Stimulated activated CD8-positive, alpha-beta memory T cell treated with anti-CD3 and anti-CD28 coated beads, Interleukin-7, amount 100 ng/mL, for 48 hours (primary cell): ENCODE results near the gene SH3GL1.

Experiments used
- DNase-seq, 2 donors: peaks; one replicate each; pipeline ENCODE4 v3.0.0-alpha.2; 2020; ENCODE audit warnings: low read depth in 1 of 2; ENCODE audit errors: extremely low read depth in 1 of 2

SH3GL1 gene

GRCh38 chr19:4399812-4400134, 574 bp downstream of the SH3GL1 start:
- no peak for DNase-seq

DNA sequence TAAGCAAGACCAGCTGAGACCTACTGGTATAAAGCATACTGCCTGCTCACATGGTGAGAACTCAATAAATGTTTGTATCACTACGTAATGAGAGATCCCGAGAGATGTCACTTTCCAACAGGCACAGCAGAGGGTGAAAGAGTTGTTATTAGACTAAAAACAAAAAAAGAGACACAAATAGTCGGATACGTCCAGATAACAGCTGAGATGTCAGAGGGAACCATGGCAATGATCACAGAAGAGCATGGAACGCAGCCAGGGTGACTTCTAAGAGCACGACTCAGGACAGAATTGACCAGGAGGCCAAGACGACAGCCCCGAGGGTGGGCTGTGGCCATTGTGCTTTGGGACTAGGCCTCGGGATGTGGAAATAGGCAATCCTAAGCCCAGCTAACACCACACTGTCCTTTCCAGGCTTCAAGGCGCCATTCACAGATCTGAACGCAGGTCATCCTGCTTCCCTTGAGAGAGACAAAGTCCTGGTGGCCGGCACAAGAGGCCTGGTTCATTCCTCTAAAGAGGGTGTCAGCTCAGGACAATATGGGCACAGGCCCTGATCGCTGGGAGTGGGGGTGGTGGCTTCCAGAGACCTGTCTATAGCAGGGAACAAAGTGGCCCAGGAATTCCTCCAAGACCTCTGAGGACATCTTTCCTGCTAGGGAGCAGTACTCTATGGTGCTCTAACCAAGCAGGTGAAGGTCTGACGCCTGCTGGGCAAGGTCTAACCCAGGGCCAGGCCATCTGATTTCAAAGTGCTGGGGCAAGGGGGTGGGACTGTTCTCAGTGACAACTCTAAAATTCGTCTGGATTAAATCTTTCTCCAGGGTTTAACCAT, 3.2 kb downstream of the SH3GL1 start:
- DNase-seq = no peak

- no peak for DNase-seq
These were observed 6.3 kb downstream of the SH3GL1 start for GRCh38 chr19:4393947-4394590.

- DNase-seq = no peak
These were observed 8.5 kb downstream of the SH3GL1 start for GRCh38 chr19:4391701-4392483.

DNA sequence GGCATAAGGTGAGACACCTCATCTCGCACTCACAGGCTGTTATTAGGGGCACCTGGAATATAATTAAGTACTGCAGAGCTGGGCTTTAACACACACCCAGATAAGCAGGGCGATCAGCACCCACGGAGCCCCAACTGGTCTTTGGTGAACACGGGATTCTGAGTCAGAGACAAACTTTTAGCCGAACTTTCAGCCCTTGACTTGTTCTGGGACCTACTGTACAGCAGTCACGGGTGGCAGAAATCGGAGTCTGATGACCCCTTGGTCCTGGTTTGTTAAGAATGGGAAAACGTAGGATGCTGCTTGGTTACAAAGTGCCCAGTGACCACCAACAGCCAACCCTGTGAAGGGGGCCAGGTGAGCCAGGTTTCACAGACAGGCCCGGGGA, 9.0 kb downstream of the SH3GL1 start:
- DNase-seq = no peak

- DNase-seq = no peak
These were observed 9.6 kb downstream of the SH3GL1 start for GRCh38 chr19:4390567-4391305.

GRCh38 chr19:4390017-4390566, 10.3 kb downstream of the SH3GL1 start:
- DNase-seq = no peak

- no peak for DNase-seq
These were observed 10.8 kb downstream of the SH3GL1 start for GRCh38 chr19:4389511-4390016.

DNA sequence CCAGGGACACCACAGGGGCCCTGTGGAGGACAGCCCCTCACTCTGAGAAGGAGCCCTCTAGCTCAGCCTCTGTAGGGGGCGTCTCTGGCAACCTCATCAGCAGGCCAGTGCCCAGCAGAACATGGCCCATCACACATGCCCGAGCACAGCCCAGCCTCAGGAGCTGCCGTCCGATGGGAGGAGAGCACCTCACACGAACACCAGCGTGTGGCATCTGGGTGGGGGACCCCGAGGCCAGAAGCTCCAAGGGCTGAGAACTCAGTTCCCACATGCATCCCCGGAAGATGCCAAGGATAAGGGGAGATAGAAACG, 11.3 kb downstream of the SH3GL1 start:
- no peak for DNase-seq

- no peak for DNase-seq
These were observed 11.8 kb downstream of the SH3GL1 start for GRCh38 chr19:4388337-4389063.

DNA sequence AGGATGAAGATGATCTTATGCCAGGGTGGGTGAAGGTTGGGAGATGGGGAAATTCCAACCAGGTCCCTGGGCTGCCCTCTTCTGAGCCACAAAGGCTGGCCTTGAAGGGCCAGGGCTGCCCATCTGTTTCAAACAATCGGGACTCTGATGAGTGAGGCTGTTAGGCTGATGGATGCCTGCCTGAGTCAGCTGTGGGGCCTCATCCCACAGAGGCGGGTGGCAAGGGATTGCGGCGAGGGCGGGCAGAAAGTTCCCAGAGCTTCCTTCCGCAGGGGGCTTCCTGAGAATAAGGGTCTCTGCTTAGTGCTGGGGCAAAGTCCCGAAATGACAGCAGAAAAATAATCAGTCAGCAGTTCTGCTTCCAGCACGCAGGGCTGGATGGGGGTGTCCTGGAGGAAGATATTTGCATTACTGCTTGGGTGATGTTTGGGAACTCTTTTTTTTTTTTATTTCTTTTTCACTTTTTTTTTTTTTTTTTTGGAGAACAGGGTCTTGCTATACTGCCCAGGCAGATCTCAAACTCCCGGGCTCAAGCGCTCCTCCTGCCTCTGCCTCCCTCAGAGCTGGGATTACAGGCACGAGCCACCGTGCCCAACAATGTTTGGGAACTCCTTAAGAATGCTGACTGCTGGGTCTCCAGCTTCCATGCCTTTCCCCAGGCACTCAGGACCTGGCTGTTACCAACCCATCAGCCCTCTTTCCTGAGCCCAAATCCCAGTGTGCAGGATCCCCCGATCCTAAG, 14.1 kb downstream of the SH3GL1 start:
- DNase-seq = no peak

GRCh38 chr19:4385291-4386040, 14.9 kb downstream of the SH3GL1 start:
- no peak for DNase-seq

GRCh38 chr19:4380254-4380727, 20.1 kb downstream of the SH3GL1 start:
- no peak for DNase-seq

GRCh38 chr19:4379383-4380253, 20.7 kb downstream of the SH3GL1 start:
- DNase-seq = no peak

- no peak for DNase-seq
These were observed 21.5 kb downstream of the SH3GL1 start for GRCh38 chr19:4378886-4379285.

GRCh38 chr19:4376991-4377781, 23.2 kb downstream of the SH3GL1 start:
- DNase-seq = no peak

GRCh38 chr19:4376671-4376990, 23.7 kb downstream of the SH3GL1 start:
- no peak for DNase-seq
